8988T (cell line): ENCODE results near the gene CASP10.

Source experiments
- DNase-seq: peaks from one replicate; pipeline ENCODE4 v3.0.0; 2011

CASP10 gene

GRCh38 chr2:201263779-201264178 lies 80.8 kb downstream of the CASP10 start:
- no peak for DNase-seq

GRCh38 chr2:201264472-201265173 lies 81.7 kb downstream of the CASP10 start:
- no peak for DNase-seq

- DNase-seq, result no peak
These were observed 83.7 kb downstream of the CASP10 start for GRCh38 chr2:201266629-201267028.

GRCh38 chr2:201267278-201268030 lies 84.5 kb downstream of the CASP10 start:
- DNase-seq, result no peak

- no peak for DNase-seq
These were observed 86.8 kb downstream of the CASP10 start for GRCh38 chr2:201269764-201270163.

GRCh38 chr2:201270293-201271001 lies 87.5 kb downstream of the CASP10 start:
- no peak for DNase-seq

GRCh38 chr2:201271917-201272316 lies 89.0 kb downstream of the CASP10 start:
- DNase-seq, result no peak

- DNase-seq, result no peak
These were observed 90.5 kb downstream of the CASP10 start for GRCh38 chr2:201273330-201273983.

- DNase-seq, result no peak
These were observed 92.1 kb downstream of the CASP10 start for GRCh38 chr2:201275069-201275468.

- DNase-seq, result no peak
These were observed 93.0 kb downstream of the CASP10 start for GRCh38 chr2:201275990-201276389.

- DNase-seq, result no peak
These were observed 93.6 kb downstream of the CASP10 start for GRCh38 chr2:201276511-201276910.
